Stimulated activated CD4-positive, alpha-beta T cell treated with anti-CD3 and anti-CD28 coated beads, TNF-alpha, amount 100 ng/mL, for 48 hours (primary cell): ENCODE results near the gene KRTAP29-1.
"Not testable (repeated sequence)": the region's sequence is repeated elsewhere in the genome, so short reads cannot be mapped to it uniquely, and the experiment has no call there.

Experiments
- DNase-seq, 3 donors: peaks; one replicate each; pipeline ENCODE4 v3.0.0-alpha.2; 2020; ENCODE audit warnings: low read depth in 3 of 3

KRTAP29-1 gene

DNA sequence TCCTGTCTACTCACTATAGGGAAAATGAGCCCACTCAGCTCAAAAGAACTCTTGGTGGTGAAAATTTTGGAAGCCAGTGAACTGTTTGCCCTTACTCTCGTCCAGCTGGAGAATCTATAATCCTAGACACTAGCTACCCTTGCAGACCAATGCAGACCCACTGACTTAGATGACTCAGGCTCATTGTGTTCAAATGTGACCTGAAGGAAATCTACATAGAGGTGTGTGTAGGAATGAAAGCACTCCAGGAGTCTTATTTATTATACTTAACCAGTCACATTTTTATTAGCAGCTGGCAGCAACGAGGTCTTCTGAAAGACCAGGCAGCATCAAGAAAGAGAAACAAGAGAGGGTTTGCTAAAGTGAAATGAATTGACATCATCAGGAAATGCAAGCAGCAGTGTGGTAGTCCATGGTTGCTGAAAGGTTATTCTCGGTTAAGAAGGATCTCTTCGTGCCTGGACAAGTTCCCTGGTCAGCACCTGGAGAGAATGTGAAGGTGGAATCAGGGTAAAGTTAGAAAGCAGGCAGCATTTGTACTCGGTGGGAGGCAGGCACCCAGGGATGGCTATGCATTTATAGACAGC, 1.4 kb downstream of the KRTAP29-1 start:
- DNase-seq, result no peak

DNA sequence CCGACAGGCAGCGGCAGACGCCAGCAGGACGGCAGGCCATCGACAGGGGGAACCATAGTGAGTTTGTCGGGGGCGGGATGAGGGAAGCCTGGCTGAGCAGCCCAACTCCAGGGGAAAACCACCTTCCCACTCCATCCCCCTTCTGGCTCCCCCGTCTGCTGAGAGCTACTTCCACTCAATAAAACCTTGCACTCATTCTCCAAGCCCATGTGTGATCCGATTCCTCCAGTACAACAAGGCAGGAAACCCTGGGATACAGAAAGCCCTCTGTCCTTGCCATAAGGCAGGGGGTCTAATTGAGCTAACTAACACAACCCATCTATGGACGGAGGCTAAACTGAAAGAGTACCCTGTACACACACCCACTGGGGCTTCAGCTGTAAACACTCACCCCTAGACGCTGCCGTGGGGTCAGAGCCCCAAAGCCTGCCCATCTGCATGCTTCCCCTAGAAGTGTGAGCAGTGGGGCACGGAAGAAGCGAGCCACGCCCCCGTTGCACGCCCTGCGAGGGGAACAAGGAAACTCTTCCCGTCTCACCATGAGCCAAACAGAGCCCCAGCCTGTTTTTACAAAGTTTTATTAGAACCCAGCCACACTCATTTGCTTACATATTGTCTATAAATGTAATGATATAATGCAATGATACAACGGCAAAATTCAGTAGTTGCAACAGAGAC, 4.1 kb downstream of the KRTAP29-1 start:
- DNase-seq, result no peak

GRCh38 chr17:41296846-41297245, 5.8 kb downstream of the KRTAP29-1 start:
- DNase-seq, result no peak

DNA sequence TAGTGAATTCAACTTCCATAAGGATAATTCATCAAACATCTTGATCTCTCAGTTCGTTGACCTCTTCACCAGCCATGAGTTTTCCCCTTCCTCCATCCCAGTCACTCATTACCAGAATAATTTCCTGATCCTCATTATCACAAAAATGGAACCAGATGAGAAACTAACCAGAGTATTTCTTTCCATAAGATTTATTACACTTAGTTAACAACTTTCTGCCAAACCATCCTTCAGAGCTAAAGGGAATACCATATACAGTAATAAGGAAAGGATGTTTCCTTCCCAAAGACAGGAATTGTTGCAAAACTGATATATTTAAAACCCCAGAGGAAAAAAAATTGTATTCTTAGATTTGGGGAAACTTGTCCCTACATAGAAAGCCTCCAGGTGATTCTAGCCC, 8.6 kb downstream of the KRTAP29-1 start:
- DNase-seq, result no peak

GRCh38 chr17:41287050-41287449, 15.6 kb downstream of the KRTAP29-1 start:
- DNase-seq, result no peak

DNA sequence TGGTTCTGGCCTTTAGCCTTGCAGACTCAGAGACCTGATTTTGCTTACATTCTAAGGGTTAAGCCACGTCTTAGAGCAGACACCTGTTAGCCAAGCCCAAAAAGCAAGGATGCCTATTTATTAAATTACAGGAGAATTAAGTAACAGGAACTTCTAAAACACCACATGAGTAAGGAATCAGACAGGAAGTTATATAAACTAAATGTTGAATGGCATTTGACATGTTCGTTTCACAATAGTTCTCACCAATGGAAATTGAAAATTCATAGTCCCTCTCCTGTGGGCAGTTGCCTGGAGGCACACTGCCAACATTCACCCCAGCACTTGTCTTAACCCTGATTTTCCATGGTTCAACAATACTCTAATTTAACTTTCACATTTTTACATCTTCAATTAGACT, 18.1 kb downstream of the KRTAP29-1 start:
- no peak for DNase-seq

DNA sequence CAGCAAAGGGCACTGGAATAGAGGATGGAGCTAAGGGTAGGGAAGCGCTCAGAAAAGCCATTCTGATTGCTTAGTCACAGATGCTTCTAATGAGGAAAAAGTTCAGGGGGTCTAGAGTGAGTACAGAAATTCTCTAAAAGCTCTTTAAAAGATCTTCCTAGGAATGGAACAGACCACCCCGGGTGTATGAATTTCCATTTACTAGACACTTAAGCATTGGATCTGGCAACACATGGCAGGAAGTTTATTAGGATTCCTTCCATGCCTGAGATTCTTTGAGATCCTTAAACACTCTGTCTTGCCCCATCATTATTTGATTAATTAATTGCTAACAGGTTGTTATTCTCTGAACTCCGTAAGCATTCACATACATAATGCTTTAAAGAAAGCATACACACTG, 18.6 kb downstream of the KRTAP29-1 start:
- no peak for DNase-seq

- DNase-seq, result no peak
Measured at GRCh38 chr17:41278176-41278955, 24.3 kb downstream of the KRTAP29-1 start.

GRCh38 chr17:41275648-41276190, 26.9 kb downstream of the KRTAP29-1 start, which contains the start of gene KRTAP9-7:
Gene KRTAP9-7 (plus strand): TSS chr17:41275698. CDS start chr17:41275698, 0 bp downstream.
- DNase-seq, result not testable (repeated sequence)

- DNase-seq, result no peak
Measured at GRCh38 chr17:41271858-41272257, 30.8 kb downstream of the KRTAP29-1 start.

- not testable (repeated sequence) for DNase-seq
Measured at GRCh38 chr17:41271323-41271722, 31.3 kb downstream of the KRTAP29-1 start.

GRCh38 chr17:41267711-41268110, 34.9 kb downstream of the KRTAP29-1 start:
- DNase-seq, result no peak

GRCh38 chr17:41265078-41265477, 37.6 kb downstream of the KRTAP29-1 start, which contains the start of gene KRTAP9-6:
Gene KRTAP9-6 (plus strand): TSS chr17:41265378. CDS start chr17:41265378, 0 bp downstream.
- DNase-seq, result no peak

GRCh38 chr17:41264599-41264998, 38.1 kb downstream of the KRTAP29-1 start:
- no peak for DNase-seq

GRCh38 chr17:41263212-41263611, 39.4 kb downstream of the KRTAP29-1 start:
- DNase-seq, result no peak

GRCh38 chr17:41258406-41258805, 44.2 kb downstream of the KRTAP29-1 start:
- DNase-seq, result no peak

- no peak for DNase-seq
Measured at GRCh38 chr17:41256291-41256685, 46.4 kb downstream of the KRTAP29-1 start.

- DNase-seq, result not testable (repeated sequence)
Measured at GRCh38 chr17:41255381-41256290, 47.0 kb downstream of the KRTAP29-1 start, which contains the start of gene KRTAP9-9. Gene KRTAP9-9 (plus strand): TSS chr17:41255384.

- no peak for DNase-seq
Measured at GRCh38 chr17:41254861-41255260, 47.8 kb downstream of the KRTAP29-1 start.
